Left ventricle myocardium inferior (tissue), 1 donor: ENCODE measurements around the gene TM4SF5. TPM values are rescaled to one million over a fixed set of nuclear protein-coding genes. Genes with fewer than 3 reads are reported as not detected.

ENCODE experiments used
- DNase-seq: peaks from one replicate; pipeline ENCODE4 v3.0.0-alpha.2; 2020
- H3K27ac ChIP-seq: fragments of 200-600 bp; replicated peaks from 2 replicates; pipeline ENCODE4 v1.8.0; 2021
- H3K27me3 ChIP-seq: fragments of 200-600 bp; 2 replicates; pipeline ENCODE4 v1.8.0; 2021; ENCODE audit warnings: low read depth
- H3K36me3 ChIP-seq: fragments of 200-600 bp; 2 replicates; pipeline ENCODE4 v1.8.0; 2021
- H3K4me1 ChIP-seq: fragments of 200-600 bp; 2 replicates; pipeline ENCODE4 v1.8.0; 2021
- H3K4me3 ChIP-seq: fragments of 200-600 bp; 2 replicates; pipeline ENCODE4 v1.8.0; 2021; ENCODE audit warnings: mild to moderate bottlenecking, moderate library complexity
- H3K9me3 ChIP-seq: fragments of 200-600 bp; replicated peaks from 2 replicates; pipeline ENCODE4 v1.8.0; 2021
- intact Hi-C: fragments of 100-400 bp; cut with micrococcal nuclease; formaldehyde crosslinking; loops from one replicate; pipeline ENCODE4 v1.11.0; 2022
- total RNA-seq: library from RNA; stranded (reverse); fragmentation: NEBNext Ultra II Directional; extraction: Animal tissue kit (Norgen Biotek cat#: 25700); gene quantifications from one replicate; pipeline ENCODE4 v1.2.1, GENCODE V29; 2021
- TF ChIP-seq, protein P1 (sequence below): fragments of 200-600 bp; IDR thresholded peaks from 2 replicates; pipeline ENCODE4 v1.8.0; 2021; ENCODE audit warnings: antibody characterized with exemption, mild to moderate bottlenecking, borderline replicate concordance
- donor health status: DM: no; HTN: yes; CAD: no; lungs with severe emphysema.

Gene TM4SF5
- total RNA-seq, 1 donor from 2014 or later: not detected

GRCh38 chr17:4739122-4740024, 32.3 kb upstream of the TM4SF5 start, which contains the start of the genes CXCL16 and ZMYND15:
TSS of gene CXCL16 (minus strand) at chr17:4739928. CDS start at chr17:4739339, 589 bp downstream.
TSS of gene ZMYND15 (plus strand) at chr17:4739833. CDS start at chr17:4740549, 716 bp downstream.
- H3K9me3 ChIP-seq: no peaks in the 10 kb centered on the region
- H3K4me3 ChIP-seq: peak within 1 kb of the TSS; percentile 83
- TF ChIP-seq, protein P1, sequence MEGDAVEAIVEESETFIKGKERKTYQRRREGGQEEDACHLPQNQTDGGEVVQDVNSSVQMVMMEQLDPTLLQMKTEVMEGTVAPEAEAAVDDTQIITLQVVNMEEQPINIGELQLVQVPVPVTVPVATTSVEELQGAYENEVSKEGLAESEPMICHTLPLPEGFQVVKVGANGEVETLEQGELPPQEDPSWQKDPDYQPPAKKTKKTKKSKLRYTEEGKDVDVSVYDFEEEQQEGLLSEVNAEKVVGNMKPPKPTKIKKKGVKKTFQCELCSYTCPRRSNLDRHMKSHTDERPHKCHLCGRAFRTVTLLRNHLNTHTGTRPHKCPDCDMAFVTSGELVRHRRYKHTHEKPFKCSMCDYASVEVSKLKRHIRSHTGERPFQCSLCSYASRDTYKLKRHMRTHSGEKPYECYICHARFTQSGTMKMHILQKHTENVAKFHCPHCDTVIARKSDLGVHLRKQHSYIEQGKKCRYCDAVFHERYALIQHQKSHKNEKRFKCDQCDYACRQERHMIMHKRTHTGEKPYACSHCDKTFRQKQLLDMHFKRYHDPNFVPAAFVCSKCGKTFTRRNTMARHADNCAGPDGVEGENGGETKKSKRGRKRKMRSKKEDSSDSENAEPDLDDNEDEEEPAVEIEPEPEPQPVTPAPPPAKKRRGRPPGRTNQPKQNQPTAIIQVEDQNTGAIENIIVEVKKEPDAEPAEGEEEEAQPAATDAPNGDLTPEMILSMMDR: no peak
- peak; percentile 52 for DNase-seq
- H3K36me3 ChIP-seq: no peaks in the 10 kb centered on the region
- intact Hi-C loops: no loop called here
- peaks cover 35% of the 10 kb centered on the region for H3K27me3 ChIP-seq
- peaks cover 18% of the 10 kb centered on the region for H3K4me1 ChIP-seq
- peak within 1 kb of the TSS; percentile 36 for H3K27ac ChIP-seq

DNA sequence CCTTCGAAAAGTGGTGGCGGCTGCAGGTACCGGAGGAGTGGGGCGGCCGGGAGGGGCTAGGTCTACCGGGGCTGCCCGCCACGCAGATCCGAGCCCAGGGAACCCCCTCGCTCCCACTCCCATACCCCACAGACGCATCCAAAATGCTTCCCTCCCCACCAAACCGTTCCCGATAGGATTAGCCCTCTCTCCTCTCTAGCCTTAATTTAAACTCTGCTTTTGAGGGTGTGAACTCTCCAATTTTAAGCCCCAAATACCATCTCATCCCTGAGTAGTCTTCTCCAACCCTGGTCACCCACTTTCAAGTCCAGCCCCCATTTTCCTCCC, 31.7 kb upstream of the TM4SF5 start:
- H3K9me3 ChIP-seq: no peaks in the 10 kb centered on the region
- H3K36me3 ChIP-seq: no peaks in the 10 kb centered on the region
- TF ChIP-seq, protein P1: no peak
- H3K4me1 ChIP-seq: peaks cover 22% of the 10 kb centered on the region
- peaks cover 42% of the 10 kb centered on the region for H3K27me3 ChIP-seq
- peak overlapping the region; percentile 83 for H3K4me3 ChIP-seq
- no peak for DNase-seq
- H3K27ac ChIP-seq: peak overlapping the region; percentile 36
- intact Hi-C loops: no loop called here

DNA sequence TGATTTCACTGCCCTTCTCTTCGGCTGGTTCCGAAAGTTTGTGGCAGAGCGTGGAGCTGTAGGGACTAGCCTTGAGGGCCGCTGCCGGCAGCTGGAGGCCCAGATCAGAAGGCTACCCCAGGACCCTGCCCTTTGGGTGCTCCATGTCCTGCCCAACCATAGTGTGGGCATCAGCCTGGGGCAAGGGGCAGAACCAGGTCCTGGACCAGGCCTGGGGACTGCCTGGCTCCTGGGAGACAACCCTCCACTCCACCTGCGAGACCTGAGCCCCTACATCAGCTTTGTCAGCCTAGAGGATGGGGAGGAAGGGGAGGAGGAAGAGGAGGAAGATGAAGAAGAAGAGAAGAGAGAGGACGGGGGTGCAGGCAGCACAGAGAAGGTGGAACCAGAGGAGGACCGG, 31.1 kb upstream of the TM4SF5 start:
- H3K9me3 ChIP-seq: no peaks in the 10 kb centered on the region
- intact Hi-C loops: no loop called here
- H3K27me3 ChIP-seq: peaks cover 48% of the 10 kb centered on the region
- peaks cover 28% of the 10 kb centered on the region for H3K4me1 ChIP-seq
- no peak overlapping the region for H3K27ac ChIP-seq
- no peak overlapping the region for H3K4me3 ChIP-seq
- no peaks in the 10 kb centered on the region for H3K36me3 ChIP-seq
- DNase-seq: no peak
- TF ChIP-seq, protein P1: no peak

DNA sequence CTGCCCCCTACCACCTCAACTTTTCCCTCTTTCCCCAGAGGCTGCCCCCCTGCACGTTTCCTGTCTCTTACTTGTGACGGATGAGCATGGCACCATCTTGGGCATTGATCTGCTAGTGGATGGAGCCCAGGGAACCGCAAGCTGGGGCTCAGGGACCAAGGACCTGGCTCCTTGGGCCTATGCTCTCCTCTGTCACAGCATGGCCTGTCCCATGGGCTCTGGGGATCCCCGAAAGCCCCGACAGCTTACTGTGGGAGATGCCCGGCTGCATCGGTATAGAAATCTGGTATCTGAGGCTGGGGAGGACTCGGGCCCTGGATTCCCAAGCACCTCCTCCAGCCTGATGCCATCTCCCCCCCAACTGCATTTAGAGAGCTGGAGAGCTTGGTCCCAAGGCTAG, 30.1 kb upstream of the TM4SF5 start:
- peaks cover 28% of the 10 kb centered on the region for H3K4me1 ChIP-seq
- no peaks in the 10 kb centered on the region for H3K9me3 ChIP-seq
- H3K27ac ChIP-seq: no peak overlapping the region
- no peak overlapping the region for H3K4me3 ChIP-seq
- TF ChIP-seq, protein P1: no peak
- H3K36me3 ChIP-seq: no peaks in the 10 kb centered on the region
- DNase-seq: no peak
- H3K27me3 ChIP-seq: peaks cover 57% of the 10 kb centered on the region
- intact Hi-C loops: no loop called here

DNA sequence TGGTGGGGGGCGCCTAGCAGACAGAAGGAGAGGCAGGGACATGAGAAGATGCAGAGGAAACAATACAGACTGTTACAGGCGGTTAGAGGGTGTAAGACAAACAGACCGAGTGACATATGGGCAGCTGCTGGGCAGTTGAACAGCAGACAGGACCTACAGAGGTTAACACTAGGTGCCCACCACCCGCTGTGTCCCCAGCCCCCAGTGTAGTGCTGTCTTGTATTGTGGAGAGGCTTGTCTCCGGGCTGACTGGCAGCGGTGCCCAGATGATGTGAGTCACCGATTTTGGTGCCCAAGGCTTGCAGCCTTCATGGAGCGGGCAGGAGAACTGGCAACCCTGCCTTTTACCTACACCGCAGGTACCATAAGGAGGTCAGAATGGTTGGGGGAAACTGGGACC, 29.6 kb upstream of the TM4SF5 start:
- intact Hi-C loops: no loop called here
- peaks cover 59% of the 10 kb centered on the region for H3K27me3 ChIP-seq

More for the DNA sequence above, 29.6 kb upstream of the TM4SF5 start:
- Histone ChIP-seq H3K4me3 (no peak overlapping the region), H3K36me3 (no peaks in the 10 kb centered on the region), H3K27ac (no peak overlapping the region), H3K4me1 (peaks cover 28% of the 10 kb centered on the region), H3K9me3 (no peaks in the 10 kb centered on the region)
- TF ChIP-seq, protein P1: no peak
- DNase-seq: no peak
